ENCODE data around the gene DLK1. TPM values are rescaled to one million over a fixed set of nuclear protein-coding genes. Genes with fewer than 3 reads are reported as not detected.

The DLK1 gene
- total RNA-seq, 1 donor from 2014 or later = not detected

DNA sequence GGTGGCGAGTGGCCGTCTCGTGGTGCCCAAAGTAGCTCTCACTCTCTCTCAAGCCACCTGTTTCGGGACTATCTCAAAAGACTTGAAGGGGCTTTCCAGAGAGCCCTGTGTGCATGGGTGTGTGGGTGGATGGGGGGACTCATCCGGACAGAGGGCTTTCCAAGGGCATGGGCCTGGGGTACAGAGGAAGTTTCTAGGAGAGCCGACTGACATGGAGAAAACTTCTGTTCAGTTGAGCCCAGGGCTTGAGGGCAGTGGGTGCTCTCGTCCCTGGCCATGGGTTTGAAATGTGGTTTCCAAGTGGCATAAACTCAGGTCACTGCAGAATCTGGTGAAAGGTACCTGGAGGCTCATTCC lies 51.8 kb downstream of the DLK1 start:
- Histone ChIP-seq H3K4me3 (ENCODE audit: low read depth, low read length) (no peak overlapping the region), H3K27me3 (ENCODE audit: control insufficient read depth, insufficient read depth, low read length) (peaks cover 4% of the 10 kb centered on the region), H3K36me3 (ENCODE audit: control insufficient read depth, insufficient read depth, low read length) (no peaks in the 10 kb centered on the region)
- no peak for FAIRE-seq
- DNase-seq (ENCODE audit: low read depth) = no peak
- TF ChIP-seq CTCF (IDR thresholded peaks at IDR 0.05; ENCODE audit: insufficient read depth, low read length, severe bottlenecking) = no peak

GRCh38 chr14:100778951-100779690 lies 52.4 kb downstream of the DLK1 start:
- H3K4me3 ChIP-seq (ENCODE audit: low read depth, low read length) = no peak overlapping the region
- FAIRE-seq (no peak), DNase-seq (ENCODE audit: low read depth) (no peak)
- no peak for TF ChIP-seq CTCF (IDR thresholded peaks at IDR 0.05; ENCODE audit: insufficient read depth, low read length, severe bottlenecking)
- peaks cover 4% of the 10 kb centered on the region for H3K27me3 ChIP-seq (ENCODE audit: control insufficient read depth, insufficient read depth, low read length)
- no peaks in the 10 kb centered on the region for H3K36me3 ChIP-seq (ENCODE audit: control insufficient read depth, insufficient read depth, low read length)

- TF ChIP-seq CTCF (IDR thresholded peaks at IDR 0.05; ENCODE audit: insufficient read depth, low read length, severe bottlenecking) = no peak
- H3K36me3 ChIP-seq (ENCODE audit: control insufficient read depth, insufficient read depth, low read length) = no peaks in the 10 kb centered on the region
- H3K27me3 ChIP-seq (ENCODE audit: control insufficient read depth, insufficient read depth, low read length) = peaks cover 4% of the 10 kb centered on the region
- no peak for FAIRE-seq
- no peak for DNase-seq (ENCODE audit: low read depth)
- H3K4me3 ChIP-seq (ENCODE audit: low read depth, low read length) = no peak overlapping the region
Observed at GRCh38 chr14:100779691-100780080, 53.0 kb downstream of the DLK1 start.

DNA sequence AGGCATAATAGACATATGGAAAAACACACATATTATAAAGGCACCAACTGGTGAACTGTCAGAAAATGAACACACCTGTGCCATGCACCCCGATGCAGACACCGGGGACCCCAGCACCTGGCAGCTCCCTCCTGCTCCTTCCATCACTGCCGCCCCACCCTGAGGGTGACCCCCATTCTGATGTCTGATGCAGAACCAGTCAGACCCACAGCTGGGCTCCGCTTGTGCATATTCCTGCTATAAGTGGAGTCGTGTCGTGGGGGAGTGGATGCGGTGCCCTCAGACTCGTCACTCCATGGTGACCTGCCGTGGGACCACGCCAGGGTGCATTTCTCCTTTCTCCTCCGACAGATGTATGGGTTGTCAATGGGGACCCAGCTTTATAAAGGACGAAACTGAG lies 53.6 kb downstream of the DLK1 start:
- DNase-seq (ENCODE audit: low read depth) (no peak), FAIRE-seq (no peak)
- no peak overlapping the region for H3K4me3 ChIP-seq (ENCODE audit: low read depth, low read length)
- H3K27me3 ChIP-seq (ENCODE audit: control insufficient read depth, insufficient read depth, low read length) = peaks cover 4% of the 10 kb centered on the region
- no peak for TF ChIP-seq CTCF (IDR thresholded peaks at IDR 0.05; ENCODE audit: insufficient read depth, low read length, severe bottlenecking)
- no peaks in the 10 kb centered on the region for H3K36me3 ChIP-seq (ENCODE audit: control insufficient read depth, insufficient read depth, low read length)

DNA sequence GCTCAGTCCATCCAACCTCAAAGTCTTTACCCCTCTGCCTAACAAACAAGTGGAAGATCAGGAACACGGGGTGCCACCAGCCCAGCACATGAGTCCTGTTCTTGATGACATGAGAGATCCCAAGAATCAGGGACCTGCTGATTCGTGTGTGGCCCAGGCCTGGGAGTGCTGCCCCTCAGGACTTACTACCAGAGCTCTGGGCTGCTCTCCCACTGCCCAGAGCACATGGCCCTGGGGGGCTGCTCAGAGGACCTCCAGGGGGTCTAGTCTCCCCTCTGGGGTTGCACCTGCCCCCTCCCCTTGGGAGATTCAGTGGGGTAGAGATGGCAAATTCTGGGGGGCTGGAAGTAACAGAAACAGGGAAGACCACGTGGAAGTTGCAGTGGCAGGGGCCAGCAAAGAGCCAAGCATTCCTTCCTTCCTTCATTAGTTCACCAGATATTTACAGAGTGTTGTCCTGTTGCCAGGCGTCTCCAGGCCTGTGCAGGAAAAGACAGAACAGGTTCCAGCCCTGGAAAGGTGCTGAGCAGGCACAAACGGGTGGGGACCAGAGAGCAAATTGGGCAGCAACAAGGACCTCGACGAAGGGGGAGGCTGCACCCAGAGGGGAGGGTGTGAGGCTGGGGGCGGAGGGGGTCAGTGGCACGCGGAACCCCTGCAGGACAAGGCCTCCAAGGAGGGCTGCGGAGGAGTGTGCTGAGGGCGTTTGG lies 54.1 kb downstream of the DLK1 start:
- Histone ChIP-seq H3K27me3 (ENCODE audit: control insufficient read depth, insufficient read depth, low read length) (peaks cover 6% of the 10 kb centered on the region), H3K36me3 (ENCODE audit: control insufficient read depth, insufficient read depth, low read length) (no peaks in the 10 kb centered on the region), H3K4me3 (ENCODE audit: low read depth, low read length) (no peak overlapping the region)
- no peak for DNase-seq (ENCODE audit: low read depth)
- no peak for TF ChIP-seq CTCF (IDR thresholded peaks at IDR 0.05; ENCODE audit: insufficient read depth, low read length, severe bottlenecking)
- no peak for FAIRE-seq
